WTC11 (cell line): ENCODE results near the gene CFAP119. TPM values are rescaled to one million over a fixed set of nuclear protein-coding genes. Genes with fewer than 3 reads are reported as not detected.

Source experiments
- ATAC-seq: fragments of 200-7000 bp; cut with Tn5 transposase; 2 replicates; pipeline ENCODE4 v1.10.0; 2021; ENCODE audit warnings: mild to moderate bottlenecking, moderate library complexity
- CTCF ChIA-PET: fragments of 300-600 bp; sonication (Branson Sonifier 250); formaldehyde crosslinking; loops from one replicate; lab custom pipeline; 2021; ENCODE audit warnings: antibody characterized with exemption; lab: Charles Lee
- POLR2A ChIA-PET: fragments of 350-600 bp; sonication (Branson Sonifier 250); formaldehyde crosslinking; loops from one replicate; lab custom pipeline; 2021; ENCODE audit warnings: antibody characterized with exemption; lab: Charles Lee
- DNase-seq: peaks from one replicate; pipeline ENCODE4 v3.0.0; 2021; ENCODE audit warnings: low spot score
- H3K27ac Mint-ChIP-seq: 2 replicates; pipeline ENCODE4 v1.8.0; 2021; ENCODE audit warnings: mixed read lengths
- H3K27me3 Mint-ChIP-seq: 2 replicates; pipeline ENCODE4 v1.8.0; 2021; ENCODE audit warnings: low read depth, mild to moderate bottlenecking, moderate library complexity, mixed read lengths
- H3K36me3 Mint-ChIP-seq: 2 replicates; pipeline ENCODE4 v1.8.0; 2021; ENCODE audit warnings: mixed read lengths
- H3K4me1 Mint-ChIP-seq: 2 replicates; pipeline ENCODE4 v1.8.0; 2022; ENCODE audit warnings: mixed read lengths
- H3K4me3 Mint-ChIP-seq: 2 replicates; pipeline ENCODE4 v1.8.0; 2021; ENCODE audit warnings: mild to moderate bottlenecking, moderate library complexity, mixed read lengths
- H3K9me3 Mint-ChIP-seq: 2 replicates; pipeline ENCODE4 v1.8.0; 2021; ENCODE audit warnings: mixed read lengths
- ATF1 ChIP-seq: sonication (generic); formaldehyde crosslinking; IDR thresholded peaks from 2 replicates; pipeline ENCODE4 v1.8.1; 2023; ENCODE audit warnings: mild to moderate bottlenecking, moderate library complexity, missing genetic modification reagents
- ATF3 ChIP-seq: sonication (generic); formaldehyde crosslinking; conservative IDR thresholded peaks from 2 replicates; pipeline ENCODE4 v1.8.1; 2022; ENCODE audit warnings: mild to moderate bottlenecking, missing genetic modification reagents
- CREB1 ChIP-seq: sonication (generic); formaldehyde crosslinking; IDR thresholded peaks from 2 replicates; pipeline ENCODE4 v1.8.0; 2023; ENCODE audit warnings: mild to moderate bottlenecking, missing genetic modification reagents
- CTCF ChIP-seq: fragments of 200-600 bp; IDR thresholded peaks from 2 replicates; pipeline ENCODE4 v1.8.0; 2022; ENCODE audit warnings: antibody characterized with exemption
- E2F5 ChIP-seq: sonication (generic); formaldehyde crosslinking; IDR thresholded peaks from 2 replicates; pipeline ENCODE4 v1.8.1; 2022; ENCODE audit warnings: mild to moderate bottlenecking, moderate library complexity, missing genetic modification reagents
- FOXJ3 ChIP-seq: sonication (generic); formaldehyde crosslinking; IDR thresholded peaks from 2 replicates; pipeline ENCODE4 v1.9.0; 2021; ENCODE audit warnings: missing genetic modification reagents, mild to moderate bottlenecking, borderline replicate concordance
- FOXK1 ChIP-seq: sonication (generic); formaldehyde crosslinking; IDR thresholded peaks from 2 replicates; pipeline ENCODE4 v1.8.0; 2022; ENCODE audit warnings: mild to moderate bottlenecking, moderate library complexity, missing genetic modification reagents
- GABPB1 ChIP-seq: sonication (generic); formaldehyde crosslinking; IDR thresholded peaks from 2 replicates; pipeline ENCODE4 v1.8.1; 2023; ENCODE audit warnings: mild to moderate bottlenecking, missing genetic modification reagents
- KAT7 ChIP-seq: sonication (generic); formaldehyde crosslinking; IDR thresholded peaks from 2 replicates; pipeline ENCODE4 v1.8.1; 2023; ENCODE audit warnings: missing genetic modification reagents, mild to moderate bottlenecking, borderline replicate concordance
- MAX ChIP-seq: sonication (generic); formaldehyde crosslinking; IDR thresholded peaks from 2 replicates; pipeline ENCODE4 v1.8.0; 2022; ENCODE audit warnings: mild to moderate bottlenecking, missing genetic modification reagents
- MLX ChIP-seq: sonication (generic); formaldehyde crosslinking; IDR thresholded peaks from 2 replicates; pipeline ENCODE4 v1.8.1; 2023; ENCODE audit warnings: mild to moderate bottlenecking, missing genetic modification reagents, moderate library complexity
- NFYB ChIP-seq: sonication (generic); formaldehyde crosslinking; conservative IDR thresholded peaks from 2 replicates; pipeline ENCODE4 v1.8.0; 2022; ENCODE audit warnings: low read depth, missing genetic modification reagents
- NR2C2 ChIP-seq: sonication (generic); formaldehyde crosslinking; IDR thresholded peaks from 2 replicates; pipeline ENCODE4 v1.8.0; 2022; ENCODE audit warnings: mild to moderate bottlenecking, missing genetic modification reagents
- NR3C1 ChIP-seq: sonication (generic); formaldehyde crosslinking; conservative IDR thresholded peaks from 2 replicates; pipeline ENCODE4 v1.8.1; 2023; ENCODE audit warnings: low read depth, mild to moderate bottlenecking, missing genetic modification reagents
- PRDM15 ChIP-seq: sonication (generic); formaldehyde crosslinking; IDR thresholded peaks from 2 replicates; pipeline ENCODE4 v1.8.0; 2022; ENCODE audit warnings: missing genetic modification reagents
- PRRX2 ChIP-seq: fragments of 250-450 bp; sonication (Bioruptor Pico); IDR thresholded peaks from 2 replicates; pipeline ENCODE4 v1.8.0; 2021; ENCODE audit warnings: mild to moderate bottlenecking
- SMAD4 ChIP-seq: sonication (generic); formaldehyde crosslinking; IDR thresholded peaks from 2 replicates; pipeline ENCODE4 v1.8.0; 2022; ENCODE audit warnings: mild to moderate bottlenecking, missing genetic modification reagents
- STAT6 ChIP-seq: sonication (generic); formaldehyde crosslinking; conservative IDR thresholded peaks from 2 replicates; pipeline ENCODE4 v1.8.1; 2023; ENCODE audit warnings: mild to moderate bottlenecking, low read depth, missing genetic modification reagents, moderate library complexity
- ZBTB21 ChIP-seq: sonication (generic); formaldehyde crosslinking; IDR thresholded peaks from 2 replicates; pipeline ENCODE4 v1.8.1; 2023; ENCODE audit warnings: mild to moderate bottlenecking, missing genetic modification reagents, borderline replicate concordance
- ZNF121 ChIP-seq: sonication (generic); formaldehyde crosslinking; IDR thresholded peaks from 2 replicates; pipeline ENCODE4 v1.8.0; 2023; ENCODE audit warnings: missing genetic modification reagents
- ZNF138 ChIP-seq: sonication (generic); formaldehyde crosslinking; conservative IDR thresholded peaks from 2 replicates; pipeline ENCODE4 v1.8.1; 2022; ENCODE audit warnings: mild to moderate bottlenecking, moderate library complexity, missing genetic modification reagents
- ZNF232 ChIP-seq: sonication (generic); formaldehyde crosslinking; IDR thresholded peaks from 2 replicates; pipeline ENCODE4 v1.8.0; 2022; ENCODE audit warnings: mild to moderate bottlenecking, missing genetic modification reagents
- ZNF263 ChIP-seq: sonication (generic); formaldehyde crosslinking; IDR thresholded peaks from 2 replicates; pipeline ENCODE4 v1.8.1; 2022; ENCODE audit warnings: low read depth, mild to moderate bottlenecking, moderate library complexity, missing genetic modification reagents
- ZNF317 ChIP-seq: sonication (generic); formaldehyde crosslinking; IDR thresholded peaks from 2 replicates; pipeline ENCODE4 v1.8.1; 2023; ENCODE audit warnings: low read depth, mild to moderate bottlenecking, moderate library complexity, missing genetic modification reagents, borderline replicate concordance
- total RNA-seq: library from RNA; stranded (reverse); gene quantifications from 3 replicates; pipeline ENCODE4 v1.2.3, GENCODE V29; 2021

Gene CFAP119
- total RNA-seq, 1 experiment from 2014 or later = 6.6 TPM

GRCh38 chr16:30805370-30806169 lies 43.7 kb upstream of the CFAP119 start (continued):
- TF ChIP-seq E2F5 (CRISPR knock-in tag) (0 out of 2 replicates have a peak, but pooled peaks have one; percentile 54), ZNF232 (CRISPR knock-in tag) (no peak), CREB1 (CRISPR knock-in tag) (no peak), KAT7 (CRISPR knock-in tag) (peak; percentile 78; the same call in 1 of the 2 replicates), PRRX2 (CRISPR knock-in tag) (no peak), NR2C2 (no peak), NR3C1 (no peak), NFYB (CRISPR knock-in tag) (no peak), FOXJ3 (no peak), ATF1 (CRISPR knock-in tag) (no peak), ZNF121 (CRISPR knock-in tag) (no peak), MLX (CRISPR knock-in tag) (no peak), PRDM15 (peak; percentile 90), SMAD4 (no peak), STAT6 (CRISPR knock-in tag) (no peak), GABPB1 (CRISPR knock-in tag) (peak; percentile 92), MAX (peak; percentile 86; the same call in 1 of the 2 replicates), ZNF138 (no peak), ZNF263 (CRISPR knock-in tag) (0 out of 2 replicates have a peak, but pooled peaks have one; percentile 38)

GRCh38 chr16:30805056-30805369 lies 43.2 kb upstream of the CFAP119 start:
- DNase-seq = no peak
- TF ChIP-seq NR2C2 = no peak
- no peak for TF ChIP-seq FOXK1 (CRISPR knock-in tag)
- no peak for TF ChIP-seq GABPB1 (CRISPR knock-in tag)
- TF ChIP-seq ZNF263 (CRISPR knock-in tag) = no peak
- TF ChIP-seq ATF3 (CRISPR knock-in tag) = no peak
- TF ChIP-seq ZBTB21 (CRISPR knock-in tag) = no peak
- no peak for TF ChIP-seq ZNF317
- no peak for TF ChIP-seq CTCF
- CTCF ChIA-PET = interaction anchor here (0.5 to 3.5 kb wide), 15 partner anchors 9 to 148 kb away, joined by 3 to 26 read pairs (median 5); partner anchors contain the start of gene ZNF629
- H3K4me1 Mint-ChIP-seq = peaks cover 14% of the 10 kb centered on the region
- POLR2A ChIA-PET = interaction anchor here (1.2 to 2.7 kb wide), 5 partner anchors 17 to 92 kb away, joined by 3 to 15 read pairs (median 8); partner anchors contain the start of genes CTF1 and ZNF629
- no peak overlapping the region for H3K27ac Mint-ChIP-seq
- no peak for ATAC-seq
- H3K27me3 Mint-ChIP-seq = peaks cover 83% of the 10 kb centered on the region
- no peaks in the 10 kb centered on the region for H3K36me3 Mint-ChIP-seq
- H3K9me3 Mint-ChIP-seq = no peaks in the 10 kb centered on the region
- peak overlapping the region; percentile 82 for H3K4me3 Mint-ChIP-seq
